IPS-18c (cell line): ENCODE measurements around the gene ANO10.
"Not testable (repeated sequence)": the region's sequence is repeated elsewhere in the genome, so short reads cannot be mapped to it uniquely, and the experiment has no call there.

ENCODE experiments used
- H3K4me3 ChIP-seq: 2 replicates; pipeline ENCODE4 v1.7.0; 2013; ENCODE audit warnings: low read depth, mild to moderate bottlenecking, low read length, moderate library complexity; ENCODE audit not compliant: insufficient read depth
- H3K9me3 ChIP-seq: one replicate; pipeline ENCODE4 v1.6.1; 2013; ENCODE audit warnings: mild to moderate bottlenecking, low read length, moderate library complexity; ENCODE audit not compliant: control insufficient read depth, insufficient read depth

Gene ANO10

GRCh38 chr3:43515208-43515917, 106.4 kb downstream of the ANO10 start:
- no peaks in the 10 kb centered on the region for H3K9me3 ChIP-seq

GRCh38 chr3:43512754-43513404, 108.9 kb downstream of the ANO10 start:
- H3K4me3 ChIP-seq = no peak overlapping the region

More at GRCh38 chr3:43515208-43515917, 106.4 kb downstream of the ANO10 start:
- no peak overlapping the region for H3K4me3 ChIP-seq

DNA sequence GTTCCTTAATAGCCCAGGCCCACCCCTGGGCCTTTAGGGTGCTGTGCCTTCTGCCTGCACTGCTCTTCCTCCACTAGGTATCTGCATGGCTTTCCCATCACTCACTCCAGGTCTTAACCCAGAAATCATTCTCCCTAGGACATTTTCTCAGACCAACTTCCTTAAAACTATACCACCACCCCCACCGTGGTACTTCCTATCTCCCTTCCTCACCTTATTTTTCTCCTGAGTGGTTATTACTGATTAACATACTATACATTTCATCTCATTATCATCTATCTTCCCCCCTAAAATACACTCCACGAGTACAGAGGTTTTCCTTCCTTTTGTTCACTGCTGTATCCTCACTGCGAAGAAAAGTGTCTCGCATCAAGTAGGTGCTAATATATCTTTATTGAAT, 115.2 kb downstream of the ANO10 start:
- Histone ChIP-seq H3K4me3 (no peak overlapping the region), H3K9me3 (no peaks in the 10 kb centered on the region)

More at GRCh38 chr3:43512754-43513404, 108.9 kb downstream of the ANO10 start:
- no peaks in the 10 kb centered on the region for H3K9me3 ChIP-seq

DNA sequence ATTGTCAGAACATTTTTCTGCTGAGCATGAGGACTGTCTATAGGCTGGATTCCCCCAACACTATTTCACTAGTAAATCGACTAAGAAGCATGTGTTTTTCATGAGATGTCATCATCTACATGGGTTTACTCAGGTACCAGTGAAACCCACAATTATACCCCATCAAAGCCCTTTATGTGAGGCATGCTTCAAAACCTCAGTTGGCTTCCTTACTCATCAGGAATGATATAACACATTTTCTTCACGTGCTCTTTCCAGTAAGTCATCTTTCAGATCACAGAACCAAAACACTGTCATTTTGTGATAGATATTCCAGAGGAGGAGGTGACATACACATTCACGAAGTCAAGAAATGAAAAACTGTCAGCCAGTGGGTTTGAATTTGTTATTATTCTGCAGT, 116.5 kb downstream of the ANO10 start:
- Histone ChIP-seq H3K4me3 (no peak overlapping the region), H3K9me3 (no peaks in the 10 kb centered on the region)

DNA sequence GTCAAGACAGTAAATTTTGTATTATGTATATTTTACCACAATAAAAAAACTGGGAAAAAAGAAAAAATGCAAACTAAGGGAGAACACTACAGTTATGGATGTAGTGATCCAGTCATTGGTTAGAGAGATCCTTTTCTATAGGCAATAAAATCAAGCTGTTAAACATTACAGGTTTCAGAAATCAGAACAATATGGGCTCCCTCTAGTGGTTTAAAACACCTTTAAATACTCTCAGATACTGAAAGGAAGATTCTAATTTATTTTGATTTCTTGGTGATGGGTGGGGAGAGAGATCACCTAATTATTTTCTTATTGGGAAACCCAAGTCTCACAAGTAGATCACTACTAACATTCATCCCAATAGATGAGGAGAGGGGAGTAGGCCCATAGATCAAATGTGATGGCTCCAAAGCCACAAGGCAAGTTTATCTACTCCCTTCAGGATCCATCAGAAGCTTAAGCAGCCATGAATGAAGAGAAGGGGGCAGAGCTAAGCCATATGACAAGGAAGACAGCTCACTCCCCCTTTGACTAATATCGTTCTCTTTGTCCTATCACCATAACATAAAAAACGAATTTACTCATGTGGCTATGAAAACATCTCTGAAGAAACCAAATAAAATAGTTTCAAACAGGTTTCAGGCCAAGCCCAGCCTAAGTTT, 118.6 kb downstream of the ANO10 start:
- no peak overlapping the region for H3K4me3 ChIP-seq
- no peaks in the 10 kb centered on the region for H3K9me3 ChIP-seq

GRCh38 chr3:43499256-43499655, 122.6 kb downstream of the ANO10 start:
- Histone ChIP-seq H3K4me3 (no peak overlapping the region), H3K9me3 (no peaks in the 10 kb centered on the region)

GRCh38 chr3:43497905-43498365, 123.9 kb downstream of the ANO10 start:
- Histone ChIP-seq H3K9me3 (no peaks in the 10 kb centered on the region), H3K4me3 (no peak overlapping the region)

DNA sequence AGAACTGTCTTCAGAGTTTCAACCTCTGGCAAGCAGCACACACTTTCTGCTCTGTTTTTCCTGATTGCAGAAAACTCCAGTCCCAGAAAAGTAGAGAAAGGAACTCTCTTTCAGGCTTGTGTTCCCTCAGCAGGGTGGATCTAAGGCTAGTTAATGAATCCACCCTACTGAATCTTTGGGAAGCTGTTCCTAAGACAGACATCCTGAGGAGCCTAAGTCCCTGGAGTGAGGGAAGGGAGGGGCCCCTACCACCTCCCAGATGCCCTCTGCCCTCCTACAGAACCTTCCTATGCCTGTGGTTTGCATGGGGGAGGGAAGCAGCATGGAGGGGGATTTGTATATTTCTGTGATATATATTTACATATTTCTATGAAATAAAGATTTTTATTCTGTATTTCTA, 124.4 kb downstream of the ANO10 start:
- H3K9me3 ChIP-seq = no peaks in the 10 kb centered on the region
- H3K4me3 ChIP-seq = no peak overlapping the region

DNA sequence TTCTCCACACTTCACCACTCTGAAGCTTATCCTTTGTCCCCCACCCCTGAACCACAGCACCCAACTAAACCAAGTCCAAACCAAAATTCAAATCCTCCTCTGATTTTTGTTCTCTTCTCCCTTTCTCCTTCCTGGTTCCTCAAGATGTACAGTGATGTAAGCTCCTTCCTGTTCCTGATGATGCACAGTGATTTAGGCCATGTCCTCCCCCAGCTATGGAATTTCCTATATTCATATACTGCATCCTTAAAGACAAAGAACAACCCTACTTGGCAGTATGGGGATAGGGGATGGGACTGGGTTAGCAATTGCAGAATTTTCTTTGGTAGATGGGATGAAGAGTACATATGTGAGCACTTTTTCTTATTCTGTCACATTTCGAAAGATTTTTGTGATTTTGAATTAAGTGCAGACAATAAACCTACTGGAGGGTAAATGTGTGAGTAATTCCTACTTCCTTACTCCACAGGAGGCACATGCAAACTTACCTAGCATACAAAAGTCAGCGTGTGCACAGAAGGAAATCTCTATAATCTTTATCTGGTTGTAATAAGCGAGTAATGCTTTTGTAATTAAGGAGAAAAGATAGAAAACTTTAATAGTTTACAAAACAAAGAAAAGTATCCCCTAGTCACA, 125.0 kb downstream of the ANO10 start:
- no peaks in the 10 kb centered on the region for H3K9me3 ChIP-seq
- H3K4me3 ChIP-seq = no peak overlapping the region

- H3K9me3 ChIP-seq, H3K4me3 ChIP-seq: not testable (repeated sequence)
These were observed 128.9 kb downstream of the ANO10 start for GRCh38 chr3:43492932-43493331.

GRCh38 chr3:43491807-43492206, 130.0 kb downstream of the ANO10 start:
- not testable (repeated sequence) for H3K9me3 ChIP-seq, H3K4me3 ChIP-seq

- Histone ChIP-seq H3K4me3 (no peak overlapping the region), H3K9me3 (no peaks in the 10 kb centered on the region)
These were observed 131.1 kb downstream of the ANO10 start for GRCh38 chr3:43490640-43491185.

DNA sequence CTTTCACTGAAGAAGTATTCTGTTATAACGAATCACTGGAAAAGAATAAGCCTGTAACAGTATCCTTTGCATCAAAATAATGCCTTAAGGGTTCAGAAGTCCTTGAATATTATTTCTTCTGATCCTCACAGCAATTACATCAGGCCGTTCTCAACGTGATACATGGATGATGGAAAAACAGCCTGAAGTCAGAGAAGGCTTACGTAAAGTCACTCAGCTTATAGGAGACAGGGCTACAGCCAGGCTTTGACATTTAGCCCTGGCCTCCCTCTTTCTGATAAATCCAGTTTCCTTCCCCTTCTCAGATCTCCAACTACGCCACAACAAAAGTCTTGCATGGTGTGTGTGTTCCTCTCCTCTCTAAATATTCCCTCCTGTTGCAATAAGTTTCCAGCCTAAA, 131.9 kb downstream of the ANO10 start:
- Histone ChIP-seq H3K4me3 (no peak overlapping the region), H3K9me3 (no peaks in the 10 kb centered on the region)

DNA sequence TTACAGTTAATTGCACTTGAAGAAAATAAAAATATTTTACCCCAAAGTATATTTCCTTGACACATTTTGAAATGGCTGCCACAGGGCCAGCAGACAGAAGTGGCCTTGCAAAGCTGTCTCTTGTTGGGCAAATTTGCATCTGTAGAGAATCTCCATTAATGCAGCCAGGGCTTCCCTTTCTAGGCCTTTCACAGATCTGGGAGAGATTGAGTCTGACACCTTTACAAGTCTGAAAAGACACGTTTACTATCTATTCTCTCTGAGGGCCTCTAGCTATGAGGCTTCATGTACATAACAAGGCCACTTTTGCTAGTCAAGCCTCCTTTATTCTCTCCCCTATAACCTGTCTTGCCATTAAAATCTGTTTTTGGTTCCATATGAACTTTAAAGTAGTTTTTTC, 135.9 kb downstream of the ANO10 start:
- Histone ChIP-seq H3K4me3 (no peak overlapping the region), H3K9me3 (no peaks in the 10 kb centered on the region)

GRCh38 chr3:43484926-43485488, 136.8 kb downstream of the ANO10 start:
- Histone ChIP-seq H3K9me3 (no peaks in the 10 kb centered on the region), H3K4me3 (no peak overlapping the region)

GRCh38 chr3:43481375-43481774, 140.4 kb downstream of the ANO10 start:
- no peaks in the 10 kb centered on the region for H3K9me3 ChIP-seq
- H3K4me3 ChIP-seq = no peak overlapping the region

GRCh38 chr3:43478839-43479238, 143.0 kb downstream of the ANO10 start:
- not testable (repeated sequence) for H3K4me3 ChIP-seq, H3K9me3 ChIP-seq
